SK-N-SH treated with all-trans-retinoic acid at 6 μM for 48 hours (cell line): ENCODE measurements around the gene ANP32B.
"Not testable (repeated sequence)": the region's sequence is repeated elsewhere in the genome, so short reads cannot be mapped to it uniquely, and the experiment has no call there.

Experiments
- ESRRG ChIP-seq: fragments of 250-450 bp; sonication (Bioruptor Pico); IDR thresholded peaks from 2 replicates; pipeline ENCODE4 v1.6.1; 2021; ENCODE audit warnings: mild to moderate bottlenecking
- RARB ChIP-seq: fragments of 250-450 bp; sonication (Bioruptor Pico); IDR thresholded peaks from 2 replicates; pipeline ENCODE4 v1.8.0; 2021; ENCODE audit warnings: mild to moderate bottlenecking, moderate library complexity
- TOX ChIP-seq: fragments of 250-450 bp; sonication (Bioruptor Pico); IDR thresholded peaks from 2 replicates; pipeline ENCODE4 v1.8.0; 2021; ENCODE audit warnings: mild to moderate bottlenecking, moderate library complexity, borderline replicate concordance
- ZFP3 ChIP-seq: fragments of 250-450 bp; sonication (Bioruptor Pico); IDR thresholded peaks from 2 replicates; pipeline ENCODE4 v1.5.0; 2020; ENCODE audit warnings: mild to moderate bottlenecking, moderate library complexity
- ZNF565 ChIP-seq: fragments of 450-650 bp; formaldehyde crosslinking; conservative IDR thresholded peaks from 2 replicates; pipeline ENCODE4 v1.5.0; 2020; ENCODE audit warnings: low read depth, mild to moderate bottlenecking, moderate library complexity
- TF ChIP-seq, protein P1 (sequence below): fragments of 250-450 bp; sonication (Bioruptor Pico); IDR thresholded peaks from 2 replicates; pipeline ENCODE4 v1.8.0; 2020; ENCODE audit warnings: mild to moderate bottlenecking, moderate library complexity, borderline replicate concordance

DNA sequence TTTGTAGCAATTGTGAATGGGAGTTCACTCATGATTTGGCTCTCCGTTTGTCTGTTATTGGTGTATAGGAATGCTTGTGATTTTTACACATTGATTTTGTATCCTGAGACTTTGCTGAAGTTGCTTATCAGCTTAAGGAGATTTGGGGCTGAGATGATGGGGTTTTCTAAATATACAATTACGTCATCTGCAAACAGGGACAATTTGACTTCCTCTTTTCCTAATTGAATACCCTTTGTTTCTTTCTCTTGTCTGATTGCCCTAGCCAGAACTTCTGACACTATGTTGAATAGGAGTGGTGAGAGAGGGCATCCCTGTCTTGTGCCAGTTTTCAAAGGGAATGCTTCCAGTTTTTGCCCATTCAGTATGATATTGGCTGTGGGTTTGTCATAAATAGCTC is 36.0 kb upstream of the ANP32B start:
- TF ChIP-seq ESRRG (CRISPR knock-in tag); ZNF565 (CRISPR knock-in tag); ZFP3; RARB (CRISPR knock-in tag); TOX (CRISPR knock-in tag): not testable (repeated sequence)
- TF ChIP-seq, protein P1, sequence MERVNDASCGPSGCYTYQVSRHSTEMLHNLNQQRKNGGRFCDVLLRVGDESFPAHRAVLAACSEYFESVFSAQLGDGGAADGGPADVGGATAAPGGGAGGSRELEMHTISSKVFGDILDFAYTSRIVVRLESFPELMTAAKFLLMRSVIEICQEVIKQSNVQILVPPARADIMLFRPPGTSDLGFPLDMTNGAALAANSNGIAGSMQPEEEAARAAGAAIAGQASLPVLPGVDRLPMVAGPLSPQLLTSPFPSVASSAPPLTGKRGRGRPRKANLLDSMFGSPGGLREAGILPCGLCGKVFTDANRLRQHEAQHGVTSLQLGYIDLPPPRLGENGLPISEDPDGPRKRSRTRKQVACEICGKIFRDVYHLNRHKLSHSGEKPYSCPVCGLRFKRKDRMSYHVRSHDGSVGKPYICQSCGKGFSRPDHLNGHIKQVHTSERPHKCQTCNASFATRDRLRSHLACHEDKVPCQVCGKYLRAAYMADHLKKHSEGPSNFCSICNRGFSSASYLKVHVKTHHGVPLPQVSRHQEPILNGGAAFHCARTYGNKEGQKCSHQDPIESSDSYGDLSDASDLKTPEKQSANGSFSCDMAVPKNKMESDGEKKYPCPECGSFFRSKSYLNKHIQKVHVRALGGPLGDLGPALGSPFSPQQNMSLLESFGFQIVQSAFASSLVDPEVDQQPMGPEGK (CRISPR knock-in tag) = not testable (repeated sequence)
